OCI-M1 (cell line): ENCODE measurements around the gene NEO1.
A peak's percentile ranks its signal among the peaks of the same experiment; 100 is the strongest.

Experiments
- DNase-seq: peaks from one replicate; lab custom pipeline; 2025; lab: John Stamatoyannopoulos, UW

Gene NEO1, protein sequence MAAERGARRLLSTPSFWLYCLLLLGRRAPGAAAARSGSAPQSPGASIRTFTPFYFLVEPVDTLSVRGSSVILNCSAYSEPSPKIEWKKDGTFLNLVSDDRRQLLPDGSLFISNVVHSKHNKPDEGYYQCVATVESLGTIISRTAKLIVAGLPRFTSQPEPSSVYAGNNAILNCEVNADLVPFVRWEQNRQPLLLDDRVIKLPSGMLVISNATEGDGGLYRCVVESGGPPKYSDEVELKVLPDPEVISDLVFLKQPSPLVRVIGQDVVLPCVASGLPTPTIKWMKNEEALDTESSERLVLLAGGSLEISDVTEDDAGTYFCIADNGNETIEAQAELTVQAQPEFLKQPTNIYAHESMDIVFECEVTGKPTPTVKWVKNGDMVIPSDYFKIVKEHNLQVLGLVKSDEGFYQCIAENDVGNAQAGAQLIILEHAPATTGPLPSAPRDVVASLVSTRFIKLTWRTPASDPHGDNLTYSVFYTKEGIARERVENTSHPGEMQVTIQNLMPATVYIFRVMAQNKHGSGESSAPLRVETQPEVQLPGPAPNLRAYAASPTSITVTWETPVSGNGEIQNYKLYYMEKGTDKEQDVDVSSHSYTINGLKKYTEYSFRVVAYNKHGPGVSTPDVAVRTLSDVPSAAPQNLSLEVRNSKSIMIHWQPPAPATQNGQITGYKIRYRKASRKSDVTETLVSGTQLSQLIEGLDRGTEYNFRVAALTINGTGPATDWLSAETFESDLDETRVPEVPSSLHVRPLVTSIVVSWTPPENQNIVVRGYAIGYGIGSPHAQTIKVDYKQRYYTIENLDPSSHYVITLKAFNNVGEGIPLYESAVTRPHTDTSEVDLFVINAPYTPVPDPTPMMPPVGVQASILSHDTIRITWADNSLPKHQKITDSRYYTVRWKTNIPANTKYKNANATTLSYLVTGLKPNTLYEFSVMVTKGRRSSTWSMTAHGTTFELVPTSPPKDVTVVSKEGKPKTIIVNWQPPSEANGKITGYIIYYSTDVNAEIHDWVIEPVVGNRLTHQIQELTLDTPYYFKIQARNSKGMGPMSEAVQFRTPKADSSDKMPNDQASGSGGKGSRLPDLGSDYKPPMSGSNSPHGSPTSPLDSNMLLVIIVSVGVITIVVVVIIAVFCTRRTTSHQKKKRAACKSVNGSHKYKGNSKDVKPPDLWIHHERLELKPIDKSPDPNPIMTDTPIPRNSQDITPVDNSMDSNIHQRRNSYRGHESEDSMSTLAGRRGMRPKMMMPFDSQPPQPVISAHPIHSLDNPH (N-terminal part only)

DNA sequence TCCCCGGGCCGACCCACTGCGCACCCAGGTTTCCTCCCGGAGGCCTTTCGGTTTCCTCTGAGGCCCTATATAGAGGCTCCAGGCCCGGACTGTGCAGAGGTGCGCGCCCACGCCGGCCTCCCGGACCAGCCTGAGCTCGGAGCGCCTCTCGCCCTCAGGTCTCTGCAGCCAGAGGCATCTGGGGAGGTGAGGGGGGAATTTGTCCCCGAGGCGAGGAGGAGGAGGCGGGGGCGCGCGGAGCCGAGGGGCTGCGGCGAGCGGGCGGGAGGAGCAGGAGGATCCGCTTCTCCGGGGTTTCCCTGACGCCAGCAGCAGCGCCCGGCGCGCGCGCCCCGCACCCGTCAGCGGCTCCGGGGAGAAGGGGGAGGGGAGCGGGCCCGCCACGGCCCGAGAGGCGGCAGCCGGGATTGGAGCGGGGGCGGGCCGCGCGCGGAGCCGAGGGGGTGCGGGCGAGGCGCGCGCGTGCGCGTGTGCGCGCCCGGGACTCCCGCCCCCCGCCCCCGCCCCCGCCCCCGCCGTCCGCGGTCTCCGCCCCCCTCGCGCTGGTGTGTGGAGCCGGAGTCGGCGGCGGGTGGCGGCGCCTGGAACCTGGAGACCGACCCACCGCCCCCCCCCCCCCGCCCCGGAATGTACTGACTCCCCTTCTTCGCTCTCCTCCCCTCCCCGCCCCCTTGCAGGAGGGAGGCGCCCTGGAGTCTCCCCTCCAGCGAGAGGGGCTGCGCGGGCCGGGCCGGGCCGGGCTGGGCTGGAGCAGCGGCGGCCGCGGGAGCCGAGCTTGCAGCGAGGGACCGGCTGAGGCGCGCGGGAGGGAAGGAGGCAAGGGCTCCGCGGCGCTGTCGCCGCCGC lies at the start of gene NEO1:
TSS of gene NEO1 (plus strand) at position 657 of the 846 bp plus-strand sequence. CDS start 213 bp downstream, outside the sequence.
- peak; percentile 96 for DNase-seq

DNA sequence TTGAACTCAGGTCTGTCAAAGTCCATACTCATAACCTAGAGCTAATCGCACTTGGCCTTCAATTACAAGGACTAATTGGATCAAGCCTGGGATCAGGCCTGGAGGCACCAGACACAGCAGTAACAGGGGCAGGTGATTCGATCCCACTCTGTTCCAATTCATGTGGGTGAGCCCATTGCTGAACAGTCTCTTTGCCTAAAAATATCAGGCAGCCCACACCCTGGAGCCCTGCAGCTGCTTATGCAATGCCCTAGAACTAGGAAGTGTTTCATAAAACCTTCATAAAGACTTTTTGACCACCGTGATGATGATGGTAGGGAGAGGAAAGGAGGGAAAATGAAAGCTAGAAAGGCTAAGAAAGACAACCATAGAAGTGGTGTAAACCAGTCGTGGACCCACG lies 47.8 kb upstream of the NEO1 start:
- DNase-seq = no peak

DNA sequence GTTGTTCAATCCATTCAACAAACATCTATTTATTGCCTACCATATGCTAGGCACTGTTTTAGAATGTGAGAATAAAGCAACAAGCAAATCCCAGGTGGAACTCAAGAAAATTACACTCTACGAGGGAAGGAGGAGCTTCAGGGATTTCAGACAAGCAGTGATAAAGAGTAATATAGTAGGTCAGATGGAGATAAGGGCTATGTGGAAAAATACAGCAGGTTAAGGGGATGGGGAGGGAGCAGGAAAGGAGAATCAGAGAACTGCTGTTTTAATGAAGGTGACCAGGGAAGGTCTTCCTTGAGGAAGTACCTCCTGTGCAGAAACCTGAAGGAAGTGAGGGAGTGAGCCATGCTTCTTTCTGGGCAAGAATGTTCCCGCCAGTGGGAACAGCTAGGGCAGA lies 47.2 kb upstream of the NEO1 start:
- no peak for DNase-seq

DNA sequence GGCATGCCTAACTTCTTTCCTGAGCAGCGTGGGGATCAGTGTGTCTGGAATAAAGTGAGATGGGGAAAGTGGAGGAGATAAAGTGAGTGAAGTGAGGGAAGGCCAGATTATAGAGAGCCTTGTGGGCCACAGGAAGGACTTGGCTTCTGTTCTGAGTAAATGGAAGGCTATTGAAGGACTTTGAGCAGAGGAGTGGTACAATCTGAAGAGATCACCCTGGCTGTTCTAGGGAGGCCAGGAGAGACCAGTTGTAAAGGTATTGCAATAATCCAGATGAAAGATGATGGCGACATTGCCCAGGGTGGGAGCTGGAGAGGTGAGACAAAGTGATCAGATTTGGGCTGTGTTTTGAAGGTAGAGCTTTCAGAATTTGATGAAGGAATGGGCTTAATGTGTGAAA lies 46.8 kb upstream of the NEO1 start:
- no peak for DNase-seq

DNA sequence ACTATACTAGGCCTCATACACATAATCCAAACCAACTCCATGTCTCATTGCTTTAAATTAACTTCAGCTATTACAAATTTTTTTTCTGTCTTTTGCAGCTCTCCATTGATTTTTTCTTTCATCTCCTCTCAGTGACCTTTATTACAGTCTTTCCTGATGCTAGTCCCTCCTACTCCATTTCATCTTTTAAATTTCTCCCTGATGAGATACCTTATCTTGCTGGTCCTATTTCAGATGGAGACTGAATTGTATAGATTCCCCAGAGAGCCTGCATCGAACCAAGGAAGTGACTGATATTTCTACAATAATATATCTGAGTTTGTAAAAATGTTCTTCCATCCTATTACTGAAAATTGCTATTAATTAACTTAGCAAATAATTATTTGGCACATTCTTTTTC lies 45.7 kb upstream of the NEO1 start:
- DNase-seq = no peak

DNA sequence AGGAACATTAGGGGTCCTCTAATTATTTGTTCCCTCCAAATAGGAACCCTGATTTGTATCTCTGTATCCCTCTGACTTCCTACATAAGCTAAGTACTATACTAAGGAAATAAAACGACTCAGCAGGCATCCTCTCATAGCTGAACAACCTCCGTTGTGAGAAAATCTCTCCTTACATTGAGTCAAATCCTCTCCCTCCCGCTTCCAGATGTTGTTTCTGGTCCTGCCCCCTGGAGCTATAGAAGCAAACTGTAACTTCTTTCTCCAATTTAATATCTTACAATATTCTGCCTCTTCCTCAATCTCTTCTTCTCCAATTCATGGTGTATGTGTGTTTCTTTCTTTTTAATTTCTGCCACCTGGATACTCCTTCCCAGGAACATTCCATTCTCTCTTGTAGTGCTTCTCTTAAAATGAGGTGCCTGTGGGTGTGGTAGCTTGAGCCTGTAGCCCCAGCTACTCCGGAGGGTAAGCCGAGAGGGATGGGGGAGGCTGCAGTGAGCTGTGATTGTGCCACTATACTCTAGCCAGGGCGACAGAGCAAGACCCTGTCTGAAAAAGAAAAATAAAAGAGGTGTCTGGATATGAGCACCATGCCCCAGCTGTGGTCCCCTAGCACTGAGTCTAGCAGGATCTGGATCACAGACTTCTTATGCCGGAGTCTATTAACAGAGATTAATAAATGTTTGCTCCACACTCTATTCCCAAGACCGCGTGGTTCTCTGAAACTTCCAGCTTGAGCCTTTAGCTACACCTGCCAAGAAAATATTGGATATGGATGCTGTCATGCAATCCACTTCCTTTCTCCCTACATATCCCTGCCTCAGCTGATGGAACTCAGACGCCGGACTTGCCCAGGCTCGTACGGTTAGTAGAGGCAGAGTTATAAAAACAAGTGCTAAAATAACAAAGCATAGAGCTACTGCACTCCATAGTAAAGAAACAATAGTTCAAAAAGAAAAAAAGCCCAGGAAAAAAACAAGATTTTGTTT lies 42.9 kb upstream of the NEO1 start:
- DNase-seq = no peak

DNA sequence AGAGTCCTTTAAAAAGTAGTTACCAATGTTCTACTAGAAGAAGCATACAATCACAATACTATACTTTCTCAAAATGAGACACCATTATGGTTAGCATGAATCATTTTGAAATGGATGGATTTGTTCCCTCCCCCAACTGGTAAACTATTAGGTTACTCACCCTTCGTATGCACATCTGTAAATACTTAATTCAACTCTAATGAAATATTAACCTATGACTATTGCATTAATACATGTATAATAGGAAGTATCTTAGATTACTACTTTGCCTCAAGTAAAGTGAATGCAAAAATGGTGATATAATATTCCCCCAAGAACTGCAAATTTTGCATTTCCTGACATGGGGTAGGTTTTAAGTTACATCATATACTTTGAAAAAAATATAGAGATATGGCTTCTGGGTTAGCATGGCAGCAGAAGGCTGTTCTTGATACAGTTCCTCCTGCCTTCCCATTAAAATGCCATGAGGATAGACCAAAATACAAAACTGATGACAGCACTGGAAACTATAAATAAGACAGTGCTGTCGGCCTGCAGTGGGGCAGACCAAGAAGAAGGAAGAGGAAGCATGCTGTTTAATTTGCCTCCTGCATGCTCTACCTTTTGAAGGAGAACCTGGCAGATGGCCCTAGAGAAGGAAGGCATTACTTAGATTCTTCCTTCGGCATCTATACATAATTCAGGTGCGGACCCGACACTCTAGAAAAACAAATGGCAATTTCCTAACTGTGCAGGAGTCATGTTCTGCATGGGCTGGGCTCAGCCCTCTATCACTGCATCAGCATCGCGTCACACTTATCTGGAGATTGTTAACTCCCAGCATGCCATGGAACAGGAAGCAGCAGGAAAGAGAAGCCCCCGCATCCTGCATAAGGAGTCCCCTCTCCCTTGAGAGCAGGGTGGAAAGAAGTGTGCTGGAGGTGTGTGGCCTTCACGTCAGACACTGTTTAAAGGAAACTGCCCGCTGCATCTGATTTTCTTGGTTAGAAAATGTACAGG lies 41.8 kb upstream of the NEO1 start:
- DNase-seq = no peak

DNA sequence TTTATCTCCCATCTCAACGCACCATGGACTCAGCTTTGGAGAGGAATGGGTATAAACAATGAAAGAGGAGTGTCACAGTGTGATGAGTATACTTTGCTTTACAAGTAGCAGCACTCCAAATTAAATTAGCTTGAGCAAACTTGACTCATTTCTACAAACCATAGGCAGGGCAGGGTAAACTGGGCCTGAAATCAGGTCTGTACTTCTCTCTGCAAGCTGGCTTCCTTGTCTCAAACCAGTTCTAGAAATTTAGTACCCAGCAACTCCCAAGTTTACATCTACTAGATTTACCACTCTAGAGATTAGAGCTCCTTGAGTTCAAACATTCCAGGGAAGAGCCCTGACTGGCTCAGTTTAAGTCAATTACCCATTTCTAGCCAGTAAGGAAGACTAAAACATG lies 37.4 kb upstream of the NEO1 start:
- DNase-seq = no peak

DNA sequence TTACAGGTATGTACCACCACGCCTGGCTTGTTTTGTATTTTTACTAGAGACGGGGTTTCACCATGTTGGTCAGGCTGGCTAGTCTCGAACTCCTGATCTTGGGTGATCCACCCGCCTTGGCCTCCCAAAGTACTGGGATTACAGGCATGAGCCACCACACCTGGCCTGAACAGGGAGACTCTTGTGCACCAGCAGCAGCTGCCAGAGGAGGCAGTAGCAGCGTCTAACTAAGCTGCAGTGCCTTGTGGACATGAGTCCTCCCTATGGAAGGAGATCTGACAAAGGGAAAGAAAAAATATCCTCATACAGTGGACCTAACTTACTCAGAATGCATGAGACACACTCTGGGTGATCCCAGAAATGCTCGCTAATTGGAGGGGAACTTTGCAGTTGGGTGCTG lies 36.8 kb upstream of the NEO1 start:
- DNase-seq = peak; percentile 31

DNA sequence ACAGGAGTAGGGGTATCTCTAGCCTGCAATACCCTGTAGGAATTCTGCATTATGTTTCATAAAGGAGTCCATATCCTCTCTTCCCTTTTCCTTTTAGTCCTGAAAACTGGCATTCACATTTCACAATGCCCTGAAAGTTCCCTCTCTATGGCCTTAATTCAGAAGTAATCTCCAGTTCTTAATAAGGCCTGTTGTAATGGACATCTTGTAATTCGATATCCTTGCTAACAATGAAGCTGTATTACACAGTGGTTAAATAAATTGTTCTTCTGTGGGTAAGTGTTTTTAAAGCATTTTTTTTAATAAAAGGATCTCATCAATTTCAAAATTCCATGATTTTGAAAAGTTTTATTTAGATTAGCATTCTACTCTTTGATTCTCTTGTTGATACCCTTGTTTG lies 34.3 kb upstream of the NEO1 start:
- DNase-seq = no peak

DNA sequence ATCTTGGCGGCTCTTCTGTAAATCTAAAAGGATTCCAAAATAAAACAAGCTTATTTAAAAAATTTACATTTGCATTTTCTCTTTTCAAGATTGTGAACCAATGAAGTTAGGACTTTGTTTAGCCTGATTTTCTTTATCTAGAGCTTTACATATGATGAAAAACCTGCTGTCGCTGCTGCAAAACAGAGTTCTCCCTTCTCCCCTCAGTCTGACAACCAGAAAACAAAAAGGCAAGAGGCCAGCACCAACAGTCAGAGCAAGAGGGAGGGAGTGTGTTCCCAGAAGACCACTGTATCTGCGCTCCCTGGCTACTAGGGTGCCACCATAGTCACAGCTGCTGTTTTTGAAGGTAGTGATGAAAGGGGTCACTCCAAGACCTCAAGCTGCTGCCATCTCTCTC lies 33.1 kb upstream of the NEO1 start:
- DNase-seq = no peak

DNA sequence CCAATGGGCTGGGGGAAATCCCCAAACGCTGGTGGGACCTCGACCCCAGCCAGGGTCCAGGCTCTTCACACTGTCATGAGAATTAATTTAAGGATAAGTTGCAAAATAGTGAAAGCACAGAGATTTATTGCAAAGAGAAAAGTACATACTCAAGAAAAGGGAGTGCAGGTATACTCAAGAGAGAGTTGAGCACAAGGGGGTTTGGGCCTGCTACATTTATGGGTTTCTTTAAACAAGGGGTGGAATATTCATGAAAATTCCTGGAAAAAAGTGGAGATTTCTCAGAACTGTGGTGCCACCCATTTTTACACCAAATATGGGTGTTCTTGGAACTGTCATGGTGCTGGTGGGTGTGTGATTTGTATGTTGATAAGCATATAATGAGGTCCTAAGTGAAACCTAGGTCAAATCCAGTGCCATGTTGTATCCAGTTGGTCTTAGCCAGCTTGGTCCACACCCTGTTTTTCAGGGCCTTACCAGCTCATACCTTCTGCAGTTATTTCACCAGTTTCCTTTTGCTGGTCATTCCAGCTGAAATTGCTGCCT lies 32.6 kb upstream of the NEO1 start:
- peak; percentile 95 for DNase-seq

DNA sequence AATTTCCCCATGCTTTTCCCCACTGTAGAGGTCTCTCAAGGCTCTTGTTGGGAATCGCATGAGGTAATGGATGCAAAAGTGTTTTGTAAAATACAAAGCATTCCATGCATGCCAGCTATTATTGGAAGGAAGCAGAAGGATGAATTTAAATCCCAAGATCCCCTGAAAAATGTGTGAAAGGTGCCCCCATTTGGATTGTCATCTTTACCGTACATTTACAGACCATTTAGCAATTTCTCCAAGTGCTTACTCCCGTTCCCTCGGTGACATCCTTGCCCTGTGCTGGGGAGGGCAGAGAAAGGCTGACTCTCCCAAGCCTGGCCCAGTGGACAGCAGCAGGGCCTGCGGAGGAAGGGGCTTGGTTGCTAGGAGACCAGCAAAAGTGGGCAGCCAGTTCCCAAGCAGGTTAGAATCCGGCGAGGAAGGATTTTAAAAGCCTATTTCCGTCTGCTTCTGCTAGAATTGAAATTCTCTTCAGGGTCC lies 31.1 kb upstream of the NEO1 start:
- no peak for DNase-seq

DNA sequence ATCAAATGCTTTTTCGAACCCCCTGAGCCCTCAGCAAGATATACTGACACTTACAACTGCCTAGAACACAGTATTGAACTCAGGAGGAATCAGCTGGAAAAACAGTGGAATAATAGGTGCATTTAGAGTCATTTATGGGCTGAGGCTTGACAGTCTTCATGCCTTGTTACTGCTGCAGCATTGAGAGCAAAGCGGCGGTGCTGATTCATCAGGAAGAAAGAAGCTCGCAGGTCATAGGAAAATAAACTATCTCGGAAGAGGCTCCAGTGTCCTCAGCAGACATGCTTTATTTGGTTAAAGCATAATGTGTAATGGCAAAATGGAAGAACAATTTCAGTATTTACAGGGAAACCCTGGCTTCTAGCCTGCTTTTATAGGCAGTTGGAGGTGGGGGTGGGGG lies 30.1 kb upstream of the NEO1 start:
- DNase-seq = no peak

DNA sequence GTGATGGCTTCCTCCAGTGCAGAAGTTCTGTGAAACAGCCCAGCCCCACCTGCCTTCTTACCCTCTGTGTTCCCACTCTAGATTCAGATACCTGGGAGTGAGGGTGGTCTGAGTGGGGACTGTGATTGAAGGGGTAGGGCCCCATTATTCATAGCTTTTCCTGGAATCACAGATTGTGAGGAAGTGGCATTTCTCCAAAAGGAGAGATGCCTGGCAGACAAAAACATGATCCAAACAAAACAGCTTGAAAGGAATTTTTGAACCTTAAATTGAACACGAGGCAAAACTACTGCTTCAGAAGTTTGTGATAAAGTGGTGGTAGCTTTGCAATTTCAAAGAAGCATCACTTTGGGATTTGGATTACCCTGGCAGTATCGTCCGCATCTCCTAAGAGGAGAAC lies 29.2 kb upstream of the NEO1 start:
- DNase-seq = no peak

DNA sequence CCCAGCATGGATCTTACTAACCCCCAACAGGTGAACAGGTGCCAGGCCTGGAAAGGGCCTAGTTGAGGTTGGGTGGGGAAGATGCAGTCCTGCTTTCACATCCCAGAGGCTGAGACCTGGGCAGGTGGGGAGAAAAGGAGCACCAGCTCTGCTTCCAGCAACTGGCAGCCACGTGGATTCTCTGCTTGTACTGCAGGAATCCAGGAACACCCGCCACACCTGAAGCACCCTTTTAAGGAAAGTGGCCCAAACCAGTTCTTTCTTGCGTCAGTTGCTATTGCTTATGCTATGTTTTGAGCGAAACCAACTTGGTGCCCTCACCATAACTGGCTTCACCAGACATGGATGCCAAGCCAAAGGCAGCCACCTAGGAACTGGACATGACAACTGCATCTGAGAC lies 28.1 kb upstream of the NEO1 start:
- DNase-seq = no peak

DNA sequence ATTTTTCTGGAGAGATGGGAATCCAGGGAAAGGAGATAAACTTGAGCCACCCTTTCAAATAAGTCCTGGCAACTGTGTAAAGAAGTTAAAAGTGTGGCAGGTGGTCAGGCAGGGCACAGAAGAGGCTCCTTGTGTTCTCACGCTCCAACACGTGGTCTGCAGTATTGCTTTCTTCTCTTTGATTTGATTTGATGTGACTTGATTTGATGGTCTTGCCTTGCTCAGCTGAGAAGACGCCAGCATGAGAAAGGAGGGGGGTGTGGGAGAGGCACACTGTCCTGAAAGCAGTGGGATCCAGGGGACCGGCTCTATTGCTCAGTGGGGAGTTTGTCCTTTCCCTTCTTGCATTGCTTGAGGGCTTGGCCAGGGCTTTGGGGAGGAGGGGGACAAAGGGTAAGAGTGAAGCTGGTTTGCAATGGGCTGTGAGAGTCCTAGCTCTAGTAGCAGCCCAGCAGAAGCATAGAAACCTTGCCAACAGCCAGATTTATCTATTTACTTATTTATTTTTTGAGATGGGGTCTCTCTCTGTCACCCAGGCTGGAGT lies 25.7 kb upstream of the NEO1 start:
- DNase-seq = no peak

DNA sequence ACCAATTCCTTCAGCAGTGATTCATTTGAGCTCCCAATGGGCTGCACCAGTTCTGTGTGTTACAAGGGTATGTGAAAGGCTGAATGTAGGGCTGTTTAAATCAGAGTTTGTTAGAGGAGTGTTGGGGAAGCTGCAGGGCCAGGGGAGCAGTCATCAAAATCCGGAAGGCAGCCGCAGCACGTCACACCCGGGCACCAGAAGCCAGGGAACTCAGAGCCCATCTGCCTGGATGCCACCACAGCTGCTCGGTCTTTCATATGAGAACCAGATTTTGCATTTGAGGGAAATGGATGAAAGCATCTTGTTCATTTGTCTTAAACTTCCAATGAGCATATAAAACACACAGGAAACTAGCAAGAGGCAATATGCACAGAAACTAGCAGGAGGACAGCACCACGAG lies 24.2 kb upstream of the NEO1 start:
- DNase-seq = no peak
